T-helper 17 cell (primary cell): ENCODE data around the gene PITPNM3. TPM values are rescaled to one million over a fixed set of nuclear protein-coding genes. Genes with fewer than 3 reads are reported as not detected.
"Not testable (repeated sequence)": the region's sequence is repeated elsewhere in the genome, so short reads cannot be mapped to it uniquely, and the experiment has no call there.

Source experiments
- ATAC-seq: fragments of 150-1000 bp; cut with Tn5 transposase; 2 replicates; pipeline ENCODE4 v1.10.0; 2021; ENCODE audit warnings: mild to moderate bottlenecking, moderate library complexity
- DNase-seq, 3 donors: peaks; one replicate each; pipeline versions ENCODE4 v3.0.0 to v3.0.0-alpha.2; 2020 to 2021
- H3K9me3 ChIP-seq: one replicate; pipeline ENCODE4 v1.7.0; 2013; ENCODE audit warnings: low read length, mild to moderate bottlenecking; ENCODE audit not compliant: control insufficient read depth, poor library complexity, severe bottlenecking
- H3K27ac Mint-ChIP-seq: one replicate; pipeline ENCODE4 v1.8.0; 2022; ENCODE audit warnings: mild to moderate bottlenecking, moderate library complexity, mixed read lengths
- H3K27me3 Mint-ChIP-seq: one replicate; pipeline ENCODE4 v1.8.0; 2022; ENCODE audit warnings: mixed read lengths
- H3K36me3 Mint-ChIP-seq: one replicate; pipeline ENCODE4 v1.8.0; 2022; ENCODE audit warnings: low read depth, mixed read lengths
- H3K4me1 Mint-ChIP-seq: one replicate; pipeline ENCODE4 v1.8.0; 2022; ENCODE audit warnings: mild to moderate bottlenecking, mixed read lengths
- H3K4me3 Mint-ChIP-seq: one replicate; pipeline ENCODE4 v1.8.0; 2022; ENCODE audit warnings: mild to moderate bottlenecking, moderate library complexity, mixed read lengths
- total RNA-seq, 4 donors: library from RNA in 2 of 4; stranded (reverse) in 2 of 4; gene quantifications; one replicate each; pipeline ENCODE4 v1.2.3 and lab custom pipeline; 2022 to 2026

PITPNM3 gene
- total RNA-seq, 2 donors from 2014 or later = 0.31 to 0.52 TPM

DNA sequence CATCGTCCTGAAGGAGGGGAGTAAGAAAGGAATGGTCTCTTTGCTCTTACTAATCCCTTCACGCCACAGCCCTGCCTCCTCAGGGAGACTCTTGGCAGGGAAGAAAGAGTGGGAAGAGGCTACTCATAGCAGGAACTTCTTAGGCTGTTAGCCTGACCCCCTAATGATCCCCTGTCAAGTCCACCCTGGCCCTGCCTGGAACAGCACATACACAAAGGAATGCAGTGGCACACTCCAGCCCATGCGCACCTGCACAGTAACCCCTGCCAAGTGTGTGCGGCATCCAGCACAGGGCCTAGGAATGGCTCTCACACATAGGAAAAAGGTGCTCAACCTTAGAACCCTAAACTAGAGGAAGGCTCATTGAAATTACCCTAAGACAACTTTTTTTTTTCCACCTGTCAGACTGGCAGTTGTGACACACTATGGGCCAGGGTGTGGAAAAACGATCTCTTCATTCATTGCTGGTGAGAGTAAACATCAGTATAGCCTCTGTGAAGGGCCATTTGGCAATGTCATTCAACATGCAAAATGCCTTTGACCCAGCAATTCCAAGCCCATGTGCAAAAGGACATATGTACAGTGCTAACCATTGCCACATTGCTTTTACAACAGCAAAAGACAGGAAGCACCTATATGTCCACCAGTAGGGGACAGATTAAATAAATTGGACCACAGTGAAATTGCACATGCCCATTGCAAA lies 62.0 kb downstream of the PITPNM3 start:
- peaks cover 19% of the 10 kb centered on the region for H3K27me3 Mint-ChIP-seq
- H3K36me3 Mint-ChIP-seq = no peaks in the 10 kb centered on the region
- no peaks in the 10 kb centered on the region for H3K9me3 ChIP-seq
- no peak overlapping the region for H3K27ac Mint-ChIP-seq
- peaks cover 15% of the 10 kb centered on the region for H3K4me1 Mint-ChIP-seq
- ATAC-seq (no peak), DNase-seq (no peak)
- no peak overlapping the region for H3K4me3 Mint-ChIP-seq

DNA sequence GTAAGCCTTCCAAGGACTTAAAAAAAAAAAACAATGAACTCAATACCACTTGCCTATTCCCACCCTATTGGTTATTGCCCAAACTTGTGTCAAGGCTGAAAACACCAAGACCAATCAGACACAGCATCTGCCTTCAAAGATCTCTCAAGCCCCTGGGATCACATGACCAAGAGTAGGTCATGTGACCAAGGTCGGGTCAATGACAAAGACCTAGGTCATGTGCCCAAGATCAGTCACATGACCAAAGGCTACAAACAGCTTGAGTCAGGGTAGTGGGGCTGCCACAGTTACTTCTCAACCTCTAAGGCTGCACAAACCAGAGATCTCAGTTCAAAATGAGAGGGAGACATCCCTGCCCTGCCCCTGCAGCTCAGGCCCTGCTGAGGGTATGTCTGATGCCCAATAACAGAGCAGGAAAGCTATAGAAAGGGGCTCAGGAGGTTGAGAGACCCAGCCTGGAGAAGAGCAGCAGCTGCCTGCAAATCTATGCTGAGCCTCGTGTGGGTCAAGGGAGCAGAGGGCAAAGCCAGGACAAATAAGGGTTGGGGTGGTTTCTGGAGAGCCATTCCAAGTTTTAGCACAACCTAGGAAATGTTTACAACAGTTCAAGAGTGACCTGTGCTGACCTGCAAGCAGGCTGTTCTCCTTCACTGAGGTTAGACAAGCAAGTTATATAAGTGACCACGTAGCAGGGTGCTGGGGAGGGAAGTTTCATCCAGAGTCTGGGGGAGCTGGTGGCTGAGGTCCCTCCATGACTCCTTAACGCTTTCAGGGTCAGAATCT lies 63.3 kb downstream of the PITPNM3 start:
- peaks cover 32% of the 10 kb centered on the region for H3K27me3 Mint-ChIP-seq
- ATAC-seq = no peak

DNA sequence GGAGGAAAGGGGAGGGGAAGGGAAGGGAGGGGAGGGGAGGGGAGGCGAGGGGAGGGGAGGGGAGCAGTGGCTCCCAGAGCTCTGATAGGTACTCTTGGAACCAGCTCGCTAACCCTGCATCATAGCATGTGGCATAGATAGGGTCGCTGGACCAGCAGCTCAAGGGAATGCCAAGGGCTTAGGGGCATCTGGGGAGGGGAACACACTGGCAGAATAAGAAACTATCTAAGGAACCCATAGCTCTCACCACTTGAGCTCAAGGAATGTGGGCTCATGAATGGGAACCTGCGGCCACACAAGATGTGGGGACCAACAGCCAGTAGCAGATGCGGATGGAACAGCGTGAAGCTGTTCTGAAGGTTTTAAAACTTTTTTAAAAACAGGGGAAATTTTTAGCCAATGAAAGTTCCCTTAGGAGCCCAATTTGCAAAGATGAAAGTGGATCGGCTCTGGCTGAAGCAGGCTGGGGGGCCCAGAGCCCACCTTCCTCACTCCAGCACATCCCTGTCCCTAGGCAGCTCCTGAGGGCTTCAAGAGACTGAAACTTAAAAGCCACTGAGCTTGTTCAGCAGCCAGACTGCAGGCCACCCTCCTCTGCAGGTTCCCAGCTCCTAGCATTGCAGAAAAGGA lies 65.2 kb downstream of the PITPNM3 start:
- H3K27me3 Mint-ChIP-seq = peaks cover 37% of the 10 kb centered on the region
- ATAC-seq = no peak
- H3K4me3 Mint-ChIP-seq = no peak overlapping the region
- peaks cover 7% of the 10 kb centered on the region for H3K4me1 Mint-ChIP-seq
- H3K36me3 Mint-ChIP-seq = no peaks in the 10 kb centered on the region
- no peaks in the 10 kb centered on the region for H3K9me3 ChIP-seq
- DNase-seq = no peak
- H3K27ac Mint-ChIP-seq = no peak overlapping the region

More for the DNA sequence above, 63.3 kb downstream of the PITPNM3 start:
- no peak for DNase-seq
- Mint-ChIP-seq H3K4me3 (no peak overlapping the region), H3K27ac (no peak overlapping the region), H3K36me3 (no peaks in the 10 kb centered on the region), H3K4me1 (peaks cover 15% of the 10 kb centered on the region)
- no peaks in the 10 kb centered on the region for H3K9me3 ChIP-seq

DNA sequence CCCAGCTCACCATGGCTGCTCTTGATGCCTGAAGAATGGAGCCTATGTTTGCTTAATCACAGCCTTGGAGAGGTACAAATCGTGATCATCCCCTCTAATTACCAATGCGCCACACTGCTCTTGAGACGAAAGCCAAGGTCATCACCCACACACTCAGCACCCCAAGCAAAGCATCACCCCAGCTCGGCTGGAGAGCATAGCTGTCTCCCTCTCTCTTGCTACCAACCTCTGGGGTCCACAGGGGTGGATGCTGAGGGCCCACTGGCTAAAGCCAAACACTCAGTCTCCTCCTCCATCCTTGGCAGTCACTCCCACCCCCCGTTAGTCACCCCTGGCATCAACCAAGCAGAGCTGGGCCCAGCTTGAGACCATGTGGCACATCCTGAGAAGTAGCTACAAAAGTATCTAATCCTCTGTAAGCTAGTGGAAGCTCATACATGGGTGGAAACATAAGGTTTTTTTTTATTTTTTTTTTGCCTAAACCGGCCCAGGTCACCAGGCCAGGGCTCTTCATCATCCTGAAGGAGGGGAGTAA lies 67.3 kb downstream of the PITPNM3 start:
- DNase-seq (no peak), ATAC-seq (no peak)
- no peaks in the 10 kb centered on the region for H3K36me3 Mint-ChIP-seq

DNA sequence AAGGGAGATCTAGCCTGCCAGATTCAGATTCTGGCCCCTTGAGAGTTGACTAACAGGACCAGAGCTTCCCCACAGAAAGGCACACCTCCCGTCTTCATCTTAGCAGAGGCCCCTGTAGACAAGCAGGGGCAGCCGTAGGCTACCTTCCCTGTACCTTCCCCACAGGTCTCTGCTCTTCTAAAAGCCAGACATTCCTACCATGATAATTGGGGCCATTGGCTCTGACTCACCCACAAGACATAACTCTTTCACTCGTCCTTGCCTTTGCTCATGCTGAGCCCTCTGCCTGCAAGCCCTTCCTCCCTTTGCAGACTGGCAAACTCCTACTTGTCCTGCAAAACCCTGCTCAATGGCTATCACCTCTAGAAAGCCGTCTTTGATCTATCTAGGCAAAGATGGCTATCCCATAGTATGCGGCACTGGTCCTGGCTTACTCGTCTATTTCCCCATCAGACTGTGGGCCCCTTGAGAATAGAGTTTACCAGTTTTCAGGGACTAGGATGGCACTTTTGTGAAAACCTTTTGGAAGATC lies 68.3 kb downstream of the PITPNM3 start:
- Mint-ChIP-seq H3K27ac (no peak overlapping the region), H3K4me1 (no peaks in the 10 kb centered on the region), H3K27me3 (peaks cover 51% of the 10 kb centered on the region), H3K36me3 (no peaks in the 10 kb centered on the region), H3K4me3 (no peak overlapping the region)
- DNase-seq (no peak), ATAC-seq (no peak)
- no peaks in the 10 kb centered on the region for H3K9me3 ChIP-seq

More for the DNA sequence above, 67.3 kb downstream of the PITPNM3 start:
- H3K9me3 ChIP-seq = no peaks in the 10 kb centered on the region
- Mint-ChIP-seq H3K27ac (no peak overlapping the region), H3K4me1 (no peaks in the 10 kb centered on the region), H3K4me3 (no peak overlapping the region), H3K27me3 (peaks cover 42% of the 10 kb centered on the region)

DNA sequence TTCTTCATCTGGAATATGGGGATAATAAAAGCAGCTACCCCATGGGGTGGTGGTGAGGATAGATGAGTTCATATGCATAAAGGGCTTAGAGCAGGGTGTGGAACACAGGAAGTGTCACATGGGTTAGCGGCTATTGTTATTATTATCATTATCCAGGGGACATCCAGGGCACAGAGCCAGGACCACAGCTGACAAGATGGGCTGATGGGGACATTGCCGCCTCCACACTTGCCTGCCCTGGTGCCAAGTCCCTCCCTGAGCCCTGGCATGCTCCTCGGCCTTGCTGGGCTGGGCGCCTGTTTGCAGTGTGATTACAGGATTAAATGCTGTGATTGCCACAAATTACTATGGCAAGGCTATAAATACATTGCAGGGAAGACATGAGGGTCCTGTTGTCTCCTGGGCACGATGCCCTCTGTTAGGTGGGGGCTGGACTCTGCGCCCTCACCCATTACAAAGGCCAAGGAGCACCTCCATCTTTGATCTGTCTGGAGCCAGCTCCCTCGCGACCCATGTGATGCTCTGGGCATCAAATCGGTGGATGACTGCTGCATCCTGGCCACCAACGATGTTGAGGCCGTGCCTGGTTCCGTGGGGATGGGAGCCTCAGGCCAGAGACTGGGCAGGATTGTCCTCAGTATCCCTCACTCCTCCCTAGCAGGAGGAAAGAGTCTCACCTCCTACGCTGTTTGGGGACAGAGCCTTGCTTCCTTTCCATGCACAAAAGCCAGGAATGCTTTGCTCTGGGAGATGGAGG lies 68.9 kb downstream of the PITPNM3 start:
- ATAC-seq (no peak), DNase-seq (no peak)
- H3K27me3 Mint-ChIP-seq = peaks cover 54% of the 10 kb centered on the region
- H3K9me3 ChIP-seq = no peaks in the 10 kb centered on the region
- no peak overlapping the region for H3K4me3 Mint-ChIP-seq
- no peaks in the 10 kb centered on the region for H3K4me1 Mint-ChIP-seq
- H3K36me3 Mint-ChIP-seq = no peaks in the 10 kb centered on the region
- no peak overlapping the region for H3K27ac Mint-ChIP-seq

DNA sequence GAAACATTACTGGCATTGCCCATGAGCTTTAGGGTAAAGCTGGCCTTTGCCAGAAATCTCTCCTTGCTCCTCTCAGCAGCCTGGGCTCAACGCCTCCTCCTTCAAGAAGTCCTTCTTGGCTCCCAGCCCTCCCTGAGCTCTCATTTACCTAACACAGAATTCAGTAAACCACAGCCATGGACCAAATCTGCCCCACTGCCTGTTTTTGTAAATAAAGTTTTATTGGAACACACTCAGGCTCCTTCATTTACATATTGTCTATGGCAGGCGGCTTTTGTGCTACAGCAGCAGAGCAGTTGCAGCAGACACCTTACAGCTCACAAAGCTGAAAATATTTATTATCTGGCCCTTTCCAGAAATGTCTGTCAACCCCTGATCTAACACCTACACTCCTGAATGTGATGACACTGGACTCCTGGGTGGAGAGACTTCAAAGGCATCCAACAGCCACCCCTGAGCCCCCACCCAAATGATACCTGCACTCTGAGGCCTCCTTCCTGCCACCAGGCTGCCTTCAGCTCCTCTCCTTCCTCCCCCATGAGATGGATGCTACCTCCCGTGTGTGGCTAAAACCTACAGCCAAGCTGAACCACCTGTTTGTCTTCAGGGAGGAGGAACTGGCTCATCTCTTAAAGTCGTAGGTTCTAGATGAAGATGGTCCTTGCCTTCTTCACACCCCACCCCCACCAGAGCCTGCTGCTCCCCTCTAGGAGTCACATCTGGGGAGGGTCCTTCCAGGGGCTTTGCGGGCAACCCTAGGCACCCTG lies 70.5 kb downstream of the PITPNM3 start:
- peaks cover 68% of the 10 kb centered on the region for H3K27me3 Mint-ChIP-seq

DNA sequence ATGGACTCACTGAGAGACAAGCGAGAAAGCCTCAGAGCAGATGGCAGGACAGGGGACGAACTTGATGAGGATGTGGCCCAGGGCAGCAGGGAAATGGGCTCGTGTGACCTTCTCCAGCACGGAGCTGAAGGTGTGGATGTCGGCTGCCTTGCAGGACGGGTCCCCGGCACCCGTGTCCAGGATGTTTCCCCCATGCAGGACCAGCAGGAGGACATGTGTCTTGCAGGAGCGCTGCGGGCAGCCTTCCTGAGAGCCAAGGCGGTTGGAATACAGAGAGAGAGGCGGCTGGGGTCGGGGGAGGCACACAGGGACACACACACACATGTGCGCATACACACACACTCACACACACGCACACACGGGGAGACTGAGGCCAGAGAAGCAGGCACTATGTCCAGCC lies 72.8 kb downstream of the PITPNM3 start:
- no peaks in the 10 kb centered on the region for H3K4me1 Mint-ChIP-seq

More for the DNA sequence above, 70.5 kb downstream of the PITPNM3 start:
- H3K4me3 Mint-ChIP-seq = no peak overlapping the region
- no peaks in the 10 kb centered on the region for H3K4me1 Mint-ChIP-seq
- no peaks in the 10 kb centered on the region for H3K9me3 ChIP-seq
- DNase-seq (no peak), ATAC-seq (no peak)
- H3K36me3 Mint-ChIP-seq = no peaks in the 10 kb centered on the region
- no peak overlapping the region for H3K27ac Mint-ChIP-seq

DNA sequence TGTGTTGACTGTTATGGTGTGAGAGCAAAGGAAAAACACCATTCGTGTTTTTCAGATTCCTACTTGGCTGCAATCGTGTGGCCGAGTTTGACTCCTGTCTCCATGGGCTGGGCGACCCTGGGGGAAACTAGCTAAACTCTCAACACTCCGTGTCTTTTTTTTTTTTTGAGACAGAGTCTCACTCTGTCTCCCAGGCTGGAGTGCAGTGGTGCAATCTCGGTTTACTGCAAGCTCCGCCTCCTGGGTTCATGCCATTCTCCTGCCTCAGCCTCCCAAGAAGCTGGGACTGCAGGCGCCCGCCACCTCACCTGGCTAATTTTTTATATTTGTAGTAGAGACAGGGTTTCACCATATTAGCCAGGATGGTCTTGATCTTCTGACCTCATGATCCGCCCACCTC lies 73.6 kb downstream of the PITPNM3 start:
- H3K4me1 Mint-ChIP-seq, H3K27ac Mint-ChIP-seq, ATAC-seq, H3K36me3 Mint-ChIP-seq, H3K9me3 ChIP-seq, H3K4me3 Mint-ChIP-seq, DNase-seq: not testable (repeated sequence)
- peaks cover 44% of the 10 kb centered on the region for H3K27me3 Mint-ChIP-seq

More for the DNA sequence above, 72.8 kb downstream of the PITPNM3 start:
- DNase-seq (no peak), ATAC-seq (no peak)
- no peak overlapping the region for H3K4me3 Mint-ChIP-seq
- H3K27ac Mint-ChIP-seq = no peak overlapping the region
- H3K27me3 Mint-ChIP-seq = peaks cover 51% of the 10 kb centered on the region
- no peaks in the 10 kb centered on the region for H3K9me3 ChIP-seq
- no peaks in the 10 kb centered on the region for H3K36me3 Mint-ChIP-seq

DNA sequence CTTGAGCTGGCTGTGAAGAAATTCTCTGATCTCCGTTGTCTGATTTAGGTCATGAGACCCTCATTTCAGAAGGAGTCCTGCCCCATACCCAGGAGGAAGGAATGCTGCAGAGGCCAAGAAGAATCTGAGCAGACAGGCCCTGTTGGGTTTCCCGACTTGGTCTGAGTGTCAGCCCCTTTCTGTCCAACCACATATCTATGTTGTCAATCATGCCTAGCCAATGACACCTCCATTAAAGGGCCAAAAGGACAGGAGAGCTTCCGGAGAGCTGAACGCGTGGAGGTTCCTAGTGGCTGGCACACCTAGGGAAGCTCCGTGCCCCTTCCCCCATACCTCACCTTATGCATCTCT lies 74.3 kb downstream of the PITPNM3 start:
- ATAC-seq (no peak), DNase-seq (no peak)
- Mint-ChIP-seq H3K27me3 (peaks cover 41% of the 10 kb centered on the region), H3K4me1 (no peaks in the 10 kb centered on the region), H3K36me3 (no peaks in the 10 kb centered on the region), H3K27ac (peak overlapping the region; percentile 3), H3K4me3 (no peak overlapping the region)
- no peaks in the 10 kb centered on the region for H3K9me3 ChIP-seq

DNA sequence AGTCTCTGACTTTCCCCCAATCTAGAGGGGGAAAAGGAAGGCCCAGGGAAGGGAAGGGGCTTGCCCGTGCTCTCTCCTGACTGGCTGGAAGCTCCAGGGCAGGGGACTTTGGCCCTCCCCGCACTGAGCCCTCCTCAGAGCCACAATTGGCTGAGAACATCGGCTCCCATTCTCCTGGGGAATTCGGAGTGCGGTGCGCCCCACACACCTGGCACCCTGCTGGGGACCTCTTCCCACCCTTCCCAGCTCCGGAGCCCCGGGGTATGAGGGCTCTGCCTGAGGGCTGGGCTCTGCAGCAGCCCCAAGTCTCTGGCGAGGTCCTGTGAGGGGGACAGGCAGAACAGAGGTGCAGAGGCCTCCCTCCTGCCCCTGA lies 76.1 kb downstream of the PITPNM3 start:
- ATAC-seq = no peak
- H3K9me3 ChIP-seq = no peaks in the 10 kb centered on the region
- Mint-ChIP-seq H3K27ac (no peak overlapping the region), H3K4me3 (no peak overlapping the region), H3K4me1 (no peaks in the 10 kb centered on the region), H3K27me3 (peaks cover 26% of the 10 kb centered on the region), H3K36me3 (no peaks in the 10 kb centered on the region)
- DNase-seq = no peak

DNA sequence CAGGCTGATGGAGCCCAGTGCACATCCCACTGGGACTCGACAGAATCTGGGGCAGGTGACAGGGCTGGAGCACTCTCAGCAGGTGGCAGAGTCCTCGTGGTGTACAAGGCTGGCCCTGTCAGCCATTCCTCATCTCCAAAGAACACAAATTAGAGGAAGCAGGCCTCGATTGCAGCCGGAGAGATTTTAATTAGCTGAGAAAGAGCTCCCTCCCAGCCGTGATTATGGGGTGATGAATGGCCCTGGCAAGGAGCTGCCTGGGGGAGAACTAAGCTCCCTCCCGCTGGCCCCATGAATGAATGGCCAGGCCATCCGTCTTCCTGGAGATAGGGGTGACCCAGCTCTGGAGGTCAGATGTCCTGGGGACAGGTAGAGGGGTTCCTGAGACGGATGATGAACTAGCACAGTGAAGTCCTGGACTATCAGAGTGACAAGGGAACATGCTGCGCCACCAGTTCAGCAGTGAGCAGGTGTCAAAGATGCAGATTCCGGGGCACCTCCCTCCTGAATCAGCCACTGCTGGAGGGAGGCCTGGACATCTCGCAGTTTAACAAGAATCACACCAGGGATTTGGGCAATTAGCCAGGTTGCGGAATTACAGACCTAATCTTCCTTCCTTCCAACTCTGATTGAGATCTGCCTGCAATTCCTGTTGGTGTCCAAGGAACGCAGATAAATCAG lies 76.6 kb downstream of the PITPNM3 start:
- DNase-seq (no peak), ATAC-seq (no peak)
- no peaks in the 10 kb centered on the region for H3K9me3 ChIP-seq
- Mint-ChIP-seq H3K27ac (no peak overlapping the region), H3K4me3 (no peak overlapping the region), H3K4me1 (no peaks in the 10 kb centered on the region), H3K36me3 (no peaks in the 10 kb centered on the region), H3K27me3 (peaks cover 26% of the 10 kb centered on the region)
